Natural killer cell treated with Interleukin-12 subunit alpha and Interleukin-12 subunit beta and Interleukin-15 and Interleukin-18, amount 100 ng/mL, for 72 hours (primary cell): ENCODE data around the gene SPR. TPM values are rescaled to one million over a fixed set of nuclear protein-coding genes. Genes with fewer than 3 reads are reported as not detected.
"Not testable (repeated sequence)": the region's sequence is repeated elsewhere in the genome, so short reads cannot be mapped to it uniquely, and the experiment has no call there.

Experiments used
- ATAC-seq, 2 donors: fragments of 150-1000 bp; cut with Tn5 transposase in 1 of 2; sonication (Bioruptor Pico), chemical (Tn5 transposase) in 1 of 2; 2 replicates each; pipeline ENCODE4 v1.10.0; 2021
- DNase-seq: peaks from one replicate; pipeline ENCODE4 v3.0.0; 2022; ENCODE audit warnings: low spot score
- H3K27ac Mint-ChIP-seq, 2 donors: 1 replicate in 1 of 2; 2 replicates in 1 of 2; pipeline ENCODE4 v1.8.0; 2022; ENCODE audit warnings: mixed read lengths in 2 of 2, mild to moderate bottlenecking in 1 of 2, moderate library complexity in 1 of 2
- H3K27me3 Mint-ChIP-seq, 2 donors: 1 replicate in 1 of 2; 2 replicates in 1 of 2; pipeline ENCODE4 v1.8.0; 2022; ENCODE audit warnings: mixed read lengths in 2 of 2
- H3K36me3 Mint-ChIP-seq: one replicate; pipeline ENCODE4 v1.8.0; 2022; ENCODE audit warnings: mixed read lengths
- H3K4me1 Mint-ChIP-seq, 2 donors: 1 replicate in 1 of 2; 2 replicates in 1 of 2; pipeline ENCODE4 v1.8.0; 2022; ENCODE audit warnings: low read depth in 2 of 2, mixed read lengths in 2 of 2, mild to moderate bottlenecking in 1 of 2
- H3K4me3 Mint-ChIP-seq: one replicate; pipeline ENCODE4 v1.8.0; 2022; ENCODE audit warnings: mixed read lengths
- H3K9me3 Mint-ChIP-seq: 2 replicates; pipeline ENCODE4 v1.8.0; 2022; ENCODE audit warnings: mixed read lengths
- total RNA-seq, 2 donors: library from RNA; stranded (reverse); gene quantifications; one replicate each; pipeline ENCODE4 v1.2.3, GENCODE V29; 2022

Gene SPR
- total RNA-seq, 2 donors from 2014 or later, result 3.4 to 10.2 TPM

GRCh38 chr2:72895154-72895553 is 7.9 kb downstream of the SPR start:
- Mint-ChIP-seq H3K36me3 (no peaks in the 10 kb centered on the region), H3K27me3 (peaks cover 30 to 37% of the 10 kb centered on the region in 2 donors), H3K4me1 (peaks cover 0 to 3% of the 10 kb centered on the region in 2 donors), H3K27ac (no peak overlapping the region), H3K9me3 (no peaks in the 10 kb centered on the region), H3K4me3 (no peak overlapping the region)
- ATAC-seq (no peak), DNase-seq (no peak)

GRCh38 chr2:72895759-72896281 is 8.6 kb downstream of the SPR start:
- Mint-ChIP-seq H3K9me3 (no peaks in the 10 kb centered on the region), H3K4me3 (no peak overlapping the region), H3K27me3 (peaks cover 34 to 40% of the 10 kb centered on the region in 2 donors), H3K36me3 (no peaks in the 10 kb centered on the region), H3K27ac (no peak overlapping the region), H3K4me1 (peaks cover 0 to 3% of the 10 kb centered on the region in 2 donors)
- DNase-seq (no peak), ATAC-seq (no peak)

GRCh38 chr2:72896446-72896845 is 9.2 kb downstream of the SPR start:
- H3K27ac Mint-ChIP-seq, result no peak overlapping the region

GRCh38 chr2:72897785-72898584 is 10.8 kb downstream of the SPR start:
- Mint-ChIP-seq H3K9me3 (no peaks in the 10 kb centered on the region), H3K4me1 (peaks cover 0 to 3% of the 10 kb centered on the region in 2 donors), H3K27me3 (peaks cover 44 to 53% of the 10 kb centered on the region in 2 donors), H3K27ac (no peak overlapping the region), H3K4me3 (no peak overlapping the region), H3K36me3 (no peaks in the 10 kb centered on the region)
- ATAC-seq (no peak), DNase-seq (no peak)

More at GRCh38 chr2:72896446-72896845, 9.2 kb downstream of the SPR start:
- DNase-seq (no peak), ATAC-seq (no peak)
- Mint-ChIP-seq H3K4me3 (no peak overlapping the region), H3K27me3 (peaks cover 37 to 46% of the 10 kb centered on the region in 2 donors), H3K9me3 (no peaks in the 10 kb centered on the region), H3K4me1 (peaks cover 0 to 3% of the 10 kb centered on the region in 2 donors), H3K36me3 (no peaks in the 10 kb centered on the region)

- Mint-ChIP-seq H3K36me3 (no peaks in the 10 kb centered on the region), H3K27ac (no peak overlapping the region), H3K4me1 (peaks cover 0 to 3% of the 10 kb centered on the region in 2 donors), H3K4me3 (no peak overlapping the region), H3K27me3 (peaks cover 47 to 59% of the 10 kb centered on the region in 2 donors), H3K9me3 (no peaks in the 10 kb centered on the region)
- no peak for DNase-seq
- no peak for ATAC-seq
Observed at GRCh38 chr2:72898585-72898906, 11.3 kb downstream of the SPR start.

GRCh38 chr2:72900191-72900825 is 13.1 kb downstream of the SPR start:
- no peak for DNase-seq
- ATAC-seq, result no peak
- H3K36me3 Mint-ChIP-seq, result no peaks in the 10 kb centered on the region
- no peaks in the 10 kb centered on the region for H3K9me3 Mint-ChIP-seq
- H3K27ac Mint-ChIP-seq, result no peak overlapping the region
- peaks cover 49 to 73% of the 10 kb centered on the region in 2 donors for H3K27me3 Mint-ChIP-seq
- H3K4me1 Mint-ChIP-seq, result peaks cover 0 to 2% of the 10 kb centered on the region in 2 donors
- H3K4me3 Mint-ChIP-seq, result no peak overlapping the region

- Mint-ChIP-seq H3K4me1 (no peaks in the 10 kb centered on the region), H3K27me3 (peaks cover 50 to 78% of the 10 kb centered on the region in 2 donors), H3K9me3 (no peaks in the 10 kb centered on the region), H3K4me3 (no peak overlapping the region), H3K36me3 (no peaks in the 10 kb centered on the region), H3K27ac (no peak overlapping the region)
- ATAC-seq (peak in 1 of 2 donors; percentile 12), DNase-seq (no peak)
Observed at GRCh38 chr2:72901426-72901825, 14.2 kb downstream of the SPR start.

GRCh38 chr2:72907369-72907768 is 20.2 kb downstream of the SPR start:
- not testable (repeated sequence) for H3K9me3 Mint-ChIP-seq, H3K4me1 Mint-ChIP-seq, H3K36me3 Mint-ChIP-seq, DNase-seq, H3K4me3 Mint-ChIP-seq, H3K27ac Mint-ChIP-seq, ATAC-seq
- peaks cover 50 to 81% of the 10 kb centered on the region in 2 donors for H3K27me3 Mint-ChIP-seq

- Mint-ChIP-seq H3K27me3 (peaks cover 51 to 79% of the 10 kb centered on the region in 2 donors), H3K36me3 (no peaks in the 10 kb centered on the region), H3K4me1 (no peaks in the 10 kb centered on the region), H3K9me3 (no peaks in the 10 kb centered on the region), H3K4me3 (no peak overlapping the region), H3K27ac (no peak overlapping the region)
- DNase-seq (no peak), ATAC-seq (no peak)
Observed at GRCh38 chr2:72908741-72909140, 21.5 kb downstream of the SPR start.

GRCh38 chr2:72911256-72911655 is 24.0 kb downstream of the SPR start:
- ATAC-seq (no peak), DNase-seq (no peak)
- no peak overlapping the region for H3K4me3 Mint-ChIP-seq
- no peaks in the 10 kb centered on the region for H3K36me3 Mint-ChIP-seq
- peaks cover 52 to 67% of the 10 kb centered on the region in 2 donors for H3K27me3 Mint-ChIP-seq
- peaks cover 8 to 10% of the 10 kb centered on the region in 2 donors for H3K4me1 Mint-ChIP-seq
- no peaks in the 10 kb centered on the region for H3K9me3 Mint-ChIP-seq
- H3K27ac Mint-ChIP-seq, result no peak overlapping the region

GRCh38 chr2:72913486-72914205 is 26.4 kb downstream of the SPR start:
- Mint-ChIP-seq H3K9me3 (no peaks in the 10 kb centered on the region), H3K27ac (no peak overlapping the region), H3K27me3 (peaks cover 46 to 51% of the 10 kb centered on the region in 2 donors), H3K4me3 (no peak overlapping the region), H3K4me1 (peaks cover 10 to 15% of the 10 kb centered on the region in 2 donors), H3K36me3 (no peaks in the 10 kb centered on the region)
- no peak for ATAC-seq
- DNase-seq, result no peak

GRCh38 chr2:72914206-72914559 is 27.0 kb downstream of the SPR start:
- Mint-ChIP-seq H3K36me3 (no peaks in the 10 kb centered on the region), H3K4me1 (peaks cover 10 to 17% of the 10 kb centered on the region in 2 donors), H3K9me3 (no peaks in the 10 kb centered on the region), H3K27ac (no peak overlapping the region), H3K27me3 (peaks cover 44 to 47% of the 10 kb centered on the region in 2 donors), H3K4me3 (no peak overlapping the region)
- ATAC-seq, result no peak
- no peak for DNase-seq

GRCh38 chr2:72914589-72915319 is 27.5 kb downstream of the SPR start:
- H3K27ac Mint-ChIP-seq, result no peak overlapping the region
- no peaks in the 10 kb centered on the region for H3K36me3 Mint-ChIP-seq
- peak overlapping the region; percentile 32 for H3K4me3 Mint-ChIP-seq
- H3K4me1 Mint-ChIP-seq, result peaks cover 10 to 21% of the 10 kb centered on the region in 2 donors
- DNase-seq (peak; percentile 22), ATAC-seq (no peak)
- no peaks in the 10 kb centered on the region for H3K9me3 Mint-ChIP-seq
- H3K27me3 Mint-ChIP-seq, result peaks cover 42 to 47% of the 10 kb centered on the region in 2 donors
